Muscle of leg (tissue), 11 donors: ENCODE results near the gene BLOC1S1. TPM values are rescaled to one million over a fixed set of nuclear protein-coding genes. Genes with fewer than 3 reads are reported as not detected.

Source experiments
- DNase-seq: peaks from one replicate; pipeline ENCODE4 v3.0.0; 2013
- H3K27ac ChIP-seq: one replicate; pipeline ENCODE4 v1.5.1; 2013; ENCODE audit warnings: mild to moderate bottlenecking, low read length, control low read depth
- H3K27me3 ChIP-seq: one replicate; pipeline ENCODE4 v1.6.1; 2013; ENCODE audit warnings: low read length; ENCODE audit not compliant: control insufficient read depth, insufficient read depth
- H3K36me3 ChIP-seq: one replicate; pipeline ENCODE4 v1.6.1; 2013; ENCODE audit warnings: low read length; ENCODE audit not compliant: control insufficient read depth, insufficient read depth
- H3K4me1 ChIP-seq: one replicate; pipeline ENCODE4 v1.6.1; 2013; ENCODE audit warnings: low read length; ENCODE audit not compliant: control insufficient read depth, insufficient read depth
- H3K4me3 ChIP-seq: one replicate; pipeline ENCODE4 v1.5.1; 2013; ENCODE audit warnings: low read length, control low read depth
- H3K9me3 ChIP-seq: replicated peaks from 2 replicates; pipeline ENCODE4 v1.6.1; 2013; ENCODE audit warnings: low read depth, low read length; ENCODE audit not compliant: control insufficient read depth
- WGBS: methylation state at CpG from one replicate; pipeline ENCODE4 v1.1.5; 2013; ENCODE audit warnings: missing lambda C conversion rate; ENCODE audit not compliant: insufficient coverage; 5-methylcytosine and 5-hydroxymethylcytosine counted together
- polyA plus RNA-seq, 8 donors: library from polyadenylated mRNA; unstranded; fragments of 120-200 nt; gene quantifications; one replicate each; pipeline versions ENCODE4 v1.2.1 to v1.2.3, GENCODE V29; 2013; ENCODE audit warnings: inconsistent platforms in 1 of 8, low replicate concordance in 1 of 8; ENCODE audit not compliant: insufficient read length in 8 of 8, insufficient read depth in 1 of 8
- total RNA-seq: library from RNA; stranded (reverse); fragments of 120-200 nt; gene quantifications from one replicate; pipeline ENCODE4 v1.2.4, GENCODE V29; 2013

BLOC1S1 gene
- total and polyA plus RNA-seq, 9 donors: 97.2 to 135 (median 116) TPM

- H3K36me3 ChIP-seq: peaks cover 4% of the 10 kb centered on the region
- no peak overlapping the region for H3K27ac ChIP-seq
- H3K4me3 ChIP-seq: no peak overlapping the region
- 82% methylated on average over 2 of the region's 2 CpGs for WGBS
- H3K4me1 ChIP-seq: peaks cover 37% of the 10 kb centered on the region
- no peaks in the 10 kb centered on the region for H3K9me3 ChIP-seq
- no peak for DNase-seq
- H3K27me3 ChIP-seq: no peaks in the 10 kb centered on the region
These were observed 18.0 kb downstream of the BLOC1S1 start for GRCh38 chr12:55733858-55734257.

GRCh38 chr12:55734595-55734994, 18.7 kb downstream of the BLOC1S1 start:
- Histone ChIP-seq H3K4me1 (peaks cover 37% of the 10 kb centered on the region), H3K36me3 (peaks cover 4% of the 10 kb centered on the region), H3K9me3 (no peaks in the 10 kb centered on the region), H3K4me3 (no peak overlapping the region), H3K27ac (no peak overlapping the region), H3K27me3 (no peaks in the 10 kb centered on the region)
- DNase-seq: no peak
- WGBS: 88% methylated on average over 1 of the region's 3 CpGs

- no peaks in the 10 kb centered on the region for H3K27me3 ChIP-seq
- no peak overlapping the region for H3K4me3 ChIP-seq
- H3K4me1 ChIP-seq: peaks cover 24% of the 10 kb centered on the region
- H3K36me3 ChIP-seq: peaks cover 4% of the 10 kb centered on the region
- WGBS: 50% methylated on average over 3 of the region's 3 CpGs
- H3K9me3 ChIP-seq: no peaks in the 10 kb centered on the region
- H3K27ac ChIP-seq: no peak overlapping the region
- no peak for DNase-seq
These were observed 20.2 kb downstream of the BLOC1S1 start for GRCh38 chr12:55736076-55736475.

GRCh38 chr12:55736780-55737580, 21.1 kb downstream of the BLOC1S1 start:
- H3K9me3 ChIP-seq: no peaks in the 10 kb centered on the region
- DNase-seq: peak; percentile 75
- H3K4me1 ChIP-seq: peaks cover 26% of the 10 kb centered on the region
- peak overlapping the region; percentile 93 for H3K27ac ChIP-seq
- no peak overlapping the region for H3K4me3 ChIP-seq
- no peaks in the 10 kb centered on the region for H3K27me3 ChIP-seq
- H3K36me3 ChIP-seq: peaks cover 4% of the 10 kb centered on the region
- 32% methylated on average over 6 of the region's 6 CpGs for WGBS

- peak; percentile 78 for DNase-seq
- WGBS: no CpG with 5 or more reads among the region's 4 CpGs
These were observed 21.8 kb downstream of the BLOC1S1 start for GRCh38 chr12:55737581-55738122.

GRCh38 chr12:55738123-55739024, 22.5 kb downstream of the BLOC1S1 start:
- Histone ChIP-seq H3K4me1 (peaks cover 28% of the 10 kb centered on the region), H3K27me3 (no peaks in the 10 kb centered on the region), H3K36me3 (no peaks in the 10 kb centered on the region), H3K27ac (peak overlapping the region; percentile 93), H3K4me3 (peak overlapping the region; percentile 58), H3K9me3 (no peaks in the 10 kb centered on the region)
- peak; percentile 95 for DNase-seq
- WGBS: 0% methylated on average over 5 of the region's 14 CpGs

More at GRCh38 chr12:55737581-55738122, 21.8 kb downstream of the BLOC1S1 start:
- peaks cover 27% of the 10 kb centered on the region for H3K4me1 ChIP-seq
- H3K9me3 ChIP-seq: no peaks in the 10 kb centered on the region
- no peaks in the 10 kb centered on the region for H3K27me3 ChIP-seq
- peak overlapping the region; percentile 58 for H3K4me3 ChIP-seq
- H3K27ac ChIP-seq: peak overlapping the region; percentile 93
- H3K36me3 ChIP-seq: no peaks in the 10 kb centered on the region

- Histone ChIP-seq H3K4me1 (peaks cover 34% of the 10 kb centered on the region), H3K4me3 (no peak overlapping the region), H3K27ac (no peak overlapping the region), H3K27me3 (peaks cover under 1% of the 10 kb centered on the region), H3K9me3 (no peaks in the 10 kb centered on the region), H3K36me3 (no peaks in the 10 kb centered on the region)
- WGBS: no CpG with 5 or more reads among the region's 2 CpGs
- DNase-seq: no peak
These were observed 23.2 kb downstream of the BLOC1S1 start for GRCh38 chr12:55739025-55739378.

- peaks cover 2% of the 10 kb centered on the region for H3K27me3 ChIP-seq
- H3K36me3 ChIP-seq: no peaks in the 10 kb centered on the region
- WGBS: 10% methylated on average over 3 of the region's 3 CpGs
- no peak for DNase-seq
- H3K27ac ChIP-seq: peak overlapping the region; percentile 91
- H3K9me3 ChIP-seq: no peaks in the 10 kb centered on the region
- peaks cover 48% of the 10 kb centered on the region for H3K4me1 ChIP-seq
- H3K4me3 ChIP-seq: peak overlapping the region; percentile 52
These were observed 26.3 kb downstream of the BLOC1S1 start for GRCh38 chr12:55741931-55742680.

GRCh38 chr12:55742719-55743405, 27.0 kb downstream of the BLOC1S1 start, which contains the start of gene GDF11:
GDF11 (plus strand) TSS chr12:55743122; CDS start chr12:55743317, 195 bp downstream.
- Histone ChIP-seq H3K4me1 (peaks cover 41% of the 10 kb centered on the region), H3K4me3 (peak within 1 kb of the TSS; percentile 71), H3K36me3 (no peaks in the 10 kb centered on the region), H3K27ac (peak within 1 kb of the TSS; percentile 91), H3K27me3 (peaks cover 2% of the 10 kb centered on the region), H3K9me3 (no peaks in the 10 kb centered on the region)
- under 1% methylated on average over 10 of the region's 53 CpGs for WGBS
- peak; percentile 96 for DNase-seq
